Left kidney (tissue), 2 donors: ENCODE results near the gene PLG. TPM values are rescaled to one million over a fixed set of nuclear protein-coding genes. Genes with fewer than 3 reads are reported as not detected.
"Not testable (repeated sequence)": the region's sequence is repeated elsewhere in the genome, so short reads cannot be mapped to it uniquely, and the experiment has no call there.

Experiments
- DNase-seq: peaks from one replicate; pipeline ENCODE4 v3.0.0-alpha.2; 2013
- polyA plus RNA-seq: library from polyadenylated mRNA; unstranded; fragments of 120-200 nt; gene quantifications from one replicate; pipeline ENCODE4 v1.2.1, GENCODE V29; 2013; ENCODE audit not compliant: insufficient read length

PLG gene
- polyA plus RNA-seq, 1 donor: 8.7 TPM

DNA sequence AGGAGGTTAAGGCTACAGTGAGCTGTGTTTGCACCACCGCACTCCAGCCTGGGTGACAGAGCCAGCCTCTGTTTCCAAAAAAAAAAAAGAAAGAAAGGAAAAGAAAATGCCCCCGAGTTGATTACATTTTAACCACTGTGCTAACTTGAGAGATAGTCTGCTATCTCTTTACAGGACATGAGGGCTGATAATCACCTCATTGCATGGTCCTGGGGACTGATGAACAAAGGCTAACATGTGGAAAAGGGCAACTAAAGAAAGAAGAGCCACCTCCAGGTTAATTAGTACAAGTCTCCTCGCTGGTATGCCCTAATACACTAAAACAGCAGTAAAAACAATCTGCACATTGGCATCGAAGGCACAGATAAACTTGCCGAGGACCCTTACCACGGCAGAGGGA lies 4.2 kb upstream of the PLG start:
- no peak for DNase-seq

DNA sequence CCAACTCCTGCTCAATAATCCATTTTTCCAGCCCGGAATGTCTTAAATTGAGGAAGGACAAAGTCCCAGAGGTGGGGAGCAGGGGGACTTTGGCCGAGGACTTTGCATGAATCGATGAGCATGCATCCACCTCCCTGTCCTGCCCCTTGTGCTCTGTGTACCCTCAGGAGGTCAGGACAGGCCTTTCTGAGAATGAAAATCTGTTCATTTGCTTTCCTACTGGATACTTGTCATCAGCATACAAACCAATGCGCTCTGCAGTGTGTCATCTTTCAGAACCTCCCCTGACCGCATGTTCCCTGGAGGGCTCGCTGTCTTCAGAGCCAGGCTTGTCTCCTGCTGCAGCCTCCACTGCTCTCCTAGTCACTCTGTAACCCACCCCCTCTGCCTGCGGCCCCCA lies 2.6 kb downstream of the PLG start:
- DNase-seq: not testable (repeated sequence)

DNA sequence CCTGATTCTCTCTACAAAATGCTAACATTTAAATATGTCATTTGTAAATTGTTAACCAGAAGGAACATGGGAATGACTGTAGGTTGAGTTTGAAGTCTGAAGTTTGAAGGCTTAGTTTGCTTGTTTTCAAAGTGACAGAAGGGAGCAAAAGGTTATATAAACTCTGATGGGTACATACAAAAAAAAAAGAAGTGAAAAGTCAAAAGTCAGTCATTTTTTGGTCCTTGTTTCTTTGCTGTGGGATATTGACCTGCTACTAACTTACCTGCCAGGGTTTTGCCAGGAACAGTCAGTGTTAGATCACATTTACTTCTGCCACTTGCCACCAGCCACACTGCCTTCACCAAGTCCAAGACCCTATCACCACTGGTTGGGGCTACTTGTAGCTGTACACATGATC lies 6.9 kb downstream of the PLG start:
- not testable (repeated sequence) for DNase-seq

GRCh38 chr6:160714731-160715316 lies 12.8 kb downstream of the PLG start:
- DNase-seq: no peak

GRCh38 chr6:160730911-160731310 lies 28.9 kb downstream of the PLG start:
- no peak for DNase-seq

GRCh38 chr6:160733050-160733646 lies 31.1 kb downstream of the PLG start:
- peak; percentile 50 for DNase-seq

- no peak for DNase-seq
Observed at GRCh38 chr6:160734627-160735026, 32.6 kb downstream of the PLG start.

- no peak for DNase-seq
Observed at GRCh38 chr6:160735523-160735922, 33.5 kb downstream of the PLG start.

- DNase-seq: no peak
Observed at GRCh38 chr6:160737934-160738333, 35.9 kb downstream of the PLG start.

DNA sequence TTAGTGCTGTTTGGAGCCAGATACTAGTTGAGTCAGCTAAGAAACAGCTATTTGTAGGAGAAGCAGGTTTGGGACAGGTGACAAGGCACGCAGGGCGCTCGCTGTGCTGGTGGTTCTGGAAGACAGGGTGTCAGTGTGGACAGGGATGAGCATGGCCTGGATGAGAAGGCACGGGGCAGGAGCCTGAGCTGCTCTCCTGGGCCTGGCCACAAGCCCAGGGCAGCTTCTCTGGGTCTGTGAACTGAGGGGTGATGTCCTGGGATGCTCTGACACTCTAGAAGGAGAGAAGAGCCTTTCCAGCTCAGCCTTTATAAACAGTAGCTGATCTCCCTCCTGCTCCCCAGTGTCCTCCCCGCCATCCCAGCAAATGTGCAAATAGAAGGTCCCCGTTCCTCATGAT lies 37.9 kb downstream of the PLG start:
- DNase-seq: no peak

DNA sequence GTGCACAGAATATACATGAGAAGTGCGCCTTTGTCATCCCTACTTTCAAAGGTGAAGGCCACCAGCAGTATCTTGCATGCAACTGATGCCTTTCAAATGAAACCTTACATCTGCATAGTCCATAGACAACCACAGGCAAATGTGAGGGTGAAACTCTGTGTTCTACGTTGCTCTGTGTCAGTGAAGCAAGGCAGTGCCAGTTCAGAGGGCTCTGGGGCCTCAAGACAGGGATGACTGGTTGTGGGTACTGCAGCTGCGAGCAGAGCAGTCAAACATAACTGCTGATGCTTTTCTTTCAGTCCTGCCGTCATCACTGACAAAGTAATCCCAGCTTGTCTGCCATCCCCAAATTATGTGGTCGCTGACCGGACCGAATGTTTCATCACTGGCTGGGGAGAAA lies 39.0 kb downstream of the PLG start:
- DNase-seq: not testable (repeated sequence)

GRCh38 chr6:160742090-160742489 lies 40.0 kb downstream of the PLG start:
- DNase-seq: no peak

GRCh38 chr6:160750276-160750689 lies 48.2 kb downstream of the PLG start:
- no peak for DNase-seq

- DNase-seq: not testable (repeated sequence)
Observed at GRCh38 chr6:160753211-160753610, 51.2 kb downstream of the PLG start.

- no peak for DNase-seq
Observed at GRCh38 chr6:160755165-160755564, 53.1 kb downstream of the PLG start.

GRCh38 chr6:160756021-160756420 lies 54.0 kb downstream of the PLG start:
- no peak for DNase-seq

DNA sequence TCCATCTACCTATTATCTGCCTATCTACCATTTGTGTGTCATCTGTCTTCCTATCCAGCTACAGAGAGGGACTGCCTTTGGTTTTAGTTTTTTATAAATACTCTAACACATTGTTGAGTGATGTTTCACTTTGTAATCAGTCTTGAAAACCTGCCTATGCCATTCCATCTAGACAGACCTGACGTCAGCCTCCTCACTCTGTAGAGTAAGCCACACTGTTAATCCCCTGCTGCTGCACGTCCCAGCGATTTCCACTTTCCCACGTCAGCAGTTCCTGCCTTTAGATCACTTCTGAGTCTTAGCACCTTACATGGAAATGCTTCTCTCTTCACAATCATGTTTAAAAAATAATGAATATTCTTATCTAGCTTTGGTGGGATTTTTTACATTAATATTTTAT lies 54.8 kb downstream of the PLG start:
- DNase-seq: no peak

GRCh38 chr6:160764847-160765246 lies 62.8 kb downstream of the PLG start:
- DNase-seq: no peak

GRCh38 chr6:160765412-160765811 lies 63.4 kb downstream of the PLG start:
- DNase-seq: no peak

GRCh38 chr6:160766657-160766988 lies 64.6 kb downstream of the PLG start:
- no peak for DNase-seq

DNA sequence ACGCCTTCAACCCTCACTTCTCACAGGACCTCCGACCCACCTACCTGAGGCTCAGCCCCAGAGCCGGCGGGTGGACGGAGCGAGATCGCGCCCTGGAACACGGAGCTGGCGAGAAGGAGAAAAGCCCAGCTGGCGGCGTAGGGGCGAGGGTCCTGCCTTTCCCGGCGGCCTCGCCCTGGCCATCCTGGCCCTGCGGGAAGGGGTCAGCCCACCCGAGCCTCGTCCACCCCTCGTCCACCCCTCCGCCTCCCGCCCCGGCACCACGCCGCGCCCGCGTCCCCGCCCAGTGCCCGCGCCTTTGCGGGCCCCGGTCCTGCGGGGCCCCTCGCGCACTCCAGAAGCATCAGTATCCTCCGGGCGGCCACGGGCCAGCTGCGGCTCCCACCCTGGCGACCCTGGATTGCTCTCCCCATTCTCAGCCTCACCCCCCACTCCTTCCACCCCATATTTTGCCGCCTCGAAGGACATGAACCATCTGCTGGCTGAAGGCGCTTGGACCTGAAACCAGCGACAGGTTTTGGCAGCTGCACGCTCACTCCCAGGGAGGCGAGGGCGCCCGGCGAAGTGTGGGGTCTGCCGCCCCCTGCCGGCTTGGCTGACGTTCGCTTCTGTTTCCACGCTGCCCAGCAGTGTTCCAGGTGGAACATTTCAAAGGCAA lies 65.1 kb downstream of the PLG start:
- peak; percentile 81 for DNase-seq

- DNase-seq: peak; percentile 12
Observed at GRCh38 chr6:160767647-160768019, 65.6 kb downstream of the PLG start.

DNA sequence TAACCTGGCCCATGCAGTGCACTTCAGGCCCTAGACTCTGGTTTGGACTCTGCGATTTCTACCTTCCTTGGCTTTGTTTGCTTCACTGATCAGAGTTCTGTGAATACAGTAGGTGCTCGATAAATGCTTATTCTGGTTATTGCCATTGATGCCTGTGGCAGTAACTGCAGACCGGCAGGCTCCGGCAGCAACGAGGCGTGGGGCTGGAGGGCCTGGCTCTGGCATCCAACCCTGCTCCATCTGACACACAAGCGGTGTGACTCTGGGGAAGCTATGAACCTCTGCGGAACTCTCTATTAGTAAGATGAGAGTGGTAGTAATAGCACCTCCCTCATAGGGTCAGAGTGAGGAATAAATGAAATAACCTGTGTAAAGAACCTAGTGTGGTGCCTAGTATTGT lies 66.1 kb downstream of the PLG start:
- no peak for DNase-seq

GRCh38 chr6:160774399-160774798 lies 72.4 kb downstream of the PLG start:
- DNase-seq: no peak
